Brain microvascular endothelial cell (primary cell): Measurements from ENCODE around the gene CDK4.
"Not testable (repeated sequence)": the region's sequence is repeated elsewhere in the genome, so short reads cannot be mapped to it uniquely, and the experiment has no call there.

Experiments
- DNase-seq: peaks from one replicate; pipeline ENCODE4 v3.0.0-alpha.2; 2020
- H3K27ac ChIP-seq: fragments of 250-450 bp; sonication (Bioruptor Pico); 2 replicates; pipeline ENCODE4 v1.5.1; 2020; ENCODE audit warnings: mild to moderate bottlenecking, moderate library complexity
- H3K27me3 ChIP-seq: fragments of 250-450 bp; sonication (Bioruptor Pico); replicated peaks from 2 replicates; pipeline ENCODE4 v1.5.1; 2020; ENCODE audit warnings: mild to moderate bottlenecking
- H3K36me3 ChIP-seq: fragments of 250-450 bp; sonication (Bioruptor Pico); replicated peaks from 2 replicates; pipeline ENCODE4 v1.5.1; 2020; ENCODE audit warnings: mild to moderate bottlenecking
- H3K4me3 ChIP-seq: 2 replicates; pipeline ENCODE4 v1.5.1; 2011; ENCODE audit warnings: low read depth, mild to moderate bottlenecking, control low read depth, low read length, moderate library complexity
- in situ Hi-C: cut with HindIII; loops from 2 replicates; pipeline ENCODE4 v1.10.0; 2017; ENCODE audit warnings: low sequenced_read_pairs, low pct_ligation_motif_present
- TF ChIP-seq, protein P1 (sequence below): IDR thresholded peaks from 2 replicates; pipeline ENCODE4 v1.5.1; 2011; ENCODE audit warnings: low read depth, mild to moderate bottlenecking, moderate library complexity, low read length, control low read depth, inconsistent platforms; ENCODE audit errors: missing control alignments

Gene CDK4

DNA sequence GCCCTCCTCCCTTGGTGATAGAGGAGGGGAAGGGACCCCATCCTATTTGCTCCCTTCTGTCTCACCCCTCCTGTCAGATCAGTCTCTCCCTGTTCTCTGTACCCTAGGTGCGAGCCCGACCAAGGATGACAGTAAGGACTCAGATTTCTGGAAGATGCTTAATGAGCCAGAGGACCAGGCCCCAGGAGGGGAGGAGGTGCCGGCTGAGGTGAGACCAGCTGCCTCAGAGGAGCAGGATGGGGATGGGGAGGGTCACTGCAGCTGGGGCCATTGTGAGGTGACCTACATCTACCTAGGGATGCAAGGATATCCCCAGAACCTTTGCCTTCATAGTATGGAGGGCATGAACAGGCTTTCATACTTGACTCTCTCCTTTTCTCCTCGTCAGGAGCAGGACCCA lies 35.8 kb downstream of the CDK4 start:
- TF ChIP-seq, protein P1, sequence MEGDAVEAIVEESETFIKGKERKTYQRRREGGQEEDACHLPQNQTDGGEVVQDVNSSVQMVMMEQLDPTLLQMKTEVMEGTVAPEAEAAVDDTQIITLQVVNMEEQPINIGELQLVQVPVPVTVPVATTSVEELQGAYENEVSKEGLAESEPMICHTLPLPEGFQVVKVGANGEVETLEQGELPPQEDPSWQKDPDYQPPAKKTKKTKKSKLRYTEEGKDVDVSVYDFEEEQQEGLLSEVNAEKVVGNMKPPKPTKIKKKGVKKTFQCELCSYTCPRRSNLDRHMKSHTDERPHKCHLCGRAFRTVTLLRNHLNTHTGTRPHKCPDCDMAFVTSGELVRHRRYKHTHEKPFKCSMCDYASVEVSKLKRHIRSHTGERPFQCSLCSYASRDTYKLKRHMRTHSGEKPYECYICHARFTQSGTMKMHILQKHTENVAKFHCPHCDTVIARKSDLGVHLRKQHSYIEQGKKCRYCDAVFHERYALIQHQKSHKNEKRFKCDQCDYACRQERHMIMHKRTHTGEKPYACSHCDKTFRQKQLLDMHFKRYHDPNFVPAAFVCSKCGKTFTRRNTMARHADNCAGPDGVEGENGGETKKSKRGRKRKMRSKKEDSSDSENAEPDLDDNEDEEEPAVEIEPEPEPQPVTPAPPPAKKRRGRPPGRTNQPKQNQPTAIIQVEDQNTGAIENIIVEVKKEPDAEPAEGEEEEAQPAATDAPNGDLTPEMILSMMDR, result no peak
- no peak overlapping the region for H3K27ac ChIP-seq
- no peak for DNase-seq
- H3K36me3 ChIP-seq, result peaks cover 48% of the 10 kb centered on the region
- H3K27me3 ChIP-seq, result no peaks in the 10 kb centered on the region
- no peak overlapping the region for H3K4me3 ChIP-seq
- in situ Hi-C loops, result no loop called here

DNA sequence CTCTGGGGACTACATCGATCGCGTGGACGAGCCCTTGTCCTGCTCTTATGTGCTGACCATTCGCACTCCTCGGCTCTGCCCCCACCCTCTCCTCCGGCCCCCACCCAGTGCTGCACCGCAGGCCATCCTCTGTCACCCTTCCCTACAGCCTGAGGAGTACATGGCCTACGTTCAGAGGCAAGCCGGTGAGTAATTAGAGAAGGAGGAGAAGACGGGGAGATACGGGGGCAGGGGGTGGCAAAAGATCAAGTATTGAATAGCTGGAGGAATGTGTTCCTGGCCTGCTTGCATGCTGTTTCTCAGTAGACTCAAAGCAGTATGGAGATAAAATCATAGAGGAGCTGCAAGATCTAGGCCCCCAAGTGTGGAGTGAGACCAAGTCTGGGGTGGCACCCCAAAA lies 36.3 kb downstream of the CDK4 start:
- TF ChIP-seq, protein P1, result no peak
- peaks cover 44% of the 10 kb centered on the region for H3K36me3 ChIP-seq
- H3K27me3 ChIP-seq, result no peaks in the 10 kb centered on the region
- no peak overlapping the region for H3K27ac ChIP-seq
- no peak for DNase-seq
- in situ Hi-C loops, result no loop called here
- no peak overlapping the region for H3K4me3 ChIP-seq

DNA sequence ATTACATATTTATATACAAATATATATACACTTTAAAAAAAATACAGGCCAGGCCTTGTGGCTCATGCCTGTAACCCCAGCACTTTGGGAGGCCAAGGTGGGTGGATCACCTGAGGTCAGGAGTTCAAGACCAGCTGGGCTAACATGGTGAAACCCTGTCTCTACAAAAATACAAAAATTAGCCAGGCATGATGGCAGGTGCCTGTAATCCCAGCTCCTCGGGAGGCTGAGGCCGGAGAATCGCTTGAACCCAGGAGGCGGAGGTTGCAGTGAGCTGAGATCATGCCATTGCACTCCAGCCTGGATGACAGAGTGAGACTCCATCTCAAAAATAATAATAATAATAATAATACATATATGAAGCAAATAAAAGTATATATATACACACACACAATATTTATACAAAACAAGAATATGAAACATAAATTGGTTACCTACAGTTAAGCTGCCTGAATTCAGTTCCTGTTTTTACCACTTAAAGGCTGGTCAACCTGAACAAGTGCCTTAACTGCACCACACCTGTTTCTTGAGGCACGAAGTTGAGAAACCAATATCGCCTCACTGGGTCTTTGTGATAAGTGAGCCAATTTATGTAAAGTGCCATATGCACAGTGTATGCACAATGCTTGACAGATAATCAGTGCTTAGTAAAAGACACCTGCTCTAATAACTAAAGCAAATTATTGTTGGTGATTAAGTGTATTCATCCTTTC lies 36.9 kb downstream of the CDK4 start:
- H3K4me3 ChIP-seq, H3K27me3 ChIP-seq, H3K27ac ChIP-seq, DNase-seq, in situ Hi-C loops: not testable (repeated sequence)
- peaks cover 40% of the 10 kb centered on the region for H3K36me3 ChIP-seq

GRCh38 chr12:57713209-57713608 lies 38.9 kb downstream of the CDK4 start:
- in situ Hi-C loops, result no loop called here
- DNase-seq, result no peak
- Histone ChIP-seq H3K27me3 (no peaks in the 10 kb centered on the region), H3K4me3 (no peak overlapping the region), H3K36me3 (peaks cover 23% of the 10 kb centered on the region), H3K27ac (no peak overlapping the region)
- TF ChIP-seq, protein P1, result no peak

GRCh38 chr12:57712701-57713100 lies 39.4 kb downstream of the CDK4 start:
- no peak for DNase-seq
- no peak overlapping the region for H3K27ac ChIP-seq
- in situ Hi-C loops, result no loop called here
- H3K36me3 ChIP-seq, result peaks cover 18% of the 10 kb centered on the region
- H3K27me3 ChIP-seq, result no peaks in the 10 kb centered on the region
- TF ChIP-seq, protein P1, result no peak
- H3K4me3 ChIP-seq, result no peak overlapping the region

- in situ Hi-C loops, result no loop called here
Observed at GRCh38 chr12:57708296-57708695, 43.8 kb downstream of the CDK4 start.

More at GRCh38 chr12:57708296-57708695, 43.8 kb downstream of the CDK4 start:
- Histone ChIP-seq H3K27me3 (no peaks in the 10 kb centered on the region), H3K27ac (no peak overlapping the region), H3K4me3 (no peak overlapping the region), H3K36me3 (peaks cover 11% of the 10 kb centered on the region)
- TF ChIP-seq, protein P1, result no peak
- no peak for DNase-seq
